OCI-LY3 (cell line): ENCODE measurements around the gene RPS6KL1.

Experiments used
- EZH2phosphoT487 ChIP-seq: fragments of 200-600 bp; shearing (Covaris generic); IDR thresholded peaks from 2 replicates; pipeline ENCODE4 v1.6.1; 2018; ENCODE audit warnings: antibody characterized with exemption, mixed run types, low read depth
- TF ChIP-seq, protein P1 (sequence below): fragments of 200-600, 300-600 bp; sonication (generic); IDR thresholded peaks from 2 replicates; pipeline ENCODE4 v1.5.1; 2014; ENCODE audit warnings: antibody characterized with exemption, low read length, low read depth

DNA sequence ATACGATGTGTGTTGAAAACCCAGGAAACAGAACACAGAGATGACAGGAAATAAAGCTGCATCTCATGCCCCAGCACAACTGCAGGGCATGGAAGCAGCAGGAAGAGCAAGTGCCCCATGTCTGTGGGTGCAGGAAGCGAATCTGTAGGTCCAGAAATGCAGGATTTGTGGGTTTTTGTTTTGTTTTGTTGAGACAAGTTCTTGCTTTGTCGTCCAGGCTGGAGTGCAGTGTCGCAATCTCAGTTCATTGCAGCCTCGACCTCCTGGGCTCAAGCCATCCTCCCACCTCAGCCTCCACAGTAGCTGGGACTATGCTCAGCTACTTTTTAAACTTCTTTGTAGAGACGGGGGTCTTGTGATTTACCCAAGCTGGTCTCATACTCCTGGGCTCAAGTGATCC is 6.2 kb upstream of the RPS6KL1 start:
- TF ChIP-seq, protein P1, sequence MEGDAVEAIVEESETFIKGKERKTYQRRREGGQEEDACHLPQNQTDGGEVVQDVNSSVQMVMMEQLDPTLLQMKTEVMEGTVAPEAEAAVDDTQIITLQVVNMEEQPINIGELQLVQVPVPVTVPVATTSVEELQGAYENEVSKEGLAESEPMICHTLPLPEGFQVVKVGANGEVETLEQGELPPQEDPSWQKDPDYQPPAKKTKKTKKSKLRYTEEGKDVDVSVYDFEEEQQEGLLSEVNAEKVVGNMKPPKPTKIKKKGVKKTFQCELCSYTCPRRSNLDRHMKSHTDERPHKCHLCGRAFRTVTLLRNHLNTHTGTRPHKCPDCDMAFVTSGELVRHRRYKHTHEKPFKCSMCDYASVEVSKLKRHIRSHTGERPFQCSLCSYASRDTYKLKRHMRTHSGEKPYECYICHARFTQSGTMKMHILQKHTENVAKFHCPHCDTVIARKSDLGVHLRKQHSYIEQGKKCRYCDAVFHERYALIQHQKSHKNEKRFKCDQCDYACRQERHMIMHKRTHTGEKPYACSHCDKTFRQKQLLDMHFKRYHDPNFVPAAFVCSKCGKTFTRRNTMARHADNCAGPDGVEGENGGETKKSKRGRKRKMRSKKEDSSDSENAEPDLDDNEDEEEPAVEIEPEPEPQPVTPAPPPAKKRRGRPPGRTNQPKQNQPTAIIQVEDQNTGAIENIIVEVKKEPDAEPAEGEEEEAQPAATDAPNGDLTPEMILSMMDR, result no peak
- no peak for TF ChIP-seq EZH2phosphoT487
